IMR-90 (cell line): ENCODE data around the gene ERBB4.

Experiments used
- CEBPB ChIP-seq: IDR thresholded peaks from 2 replicates; pipeline ENCODE4 v1.6.1; 2012; ENCODE audit warnings: low read depth, low read length, improper control_type of control experiment
- FOS ChIP-seq: fragments of 150-350 bp; IDR thresholded peaks from 2 replicates; pipeline ENCODE4 v1.6.1; 2016; ENCODE audit warnings: low read depth, low read length
- MAZ ChIP-seq: IDR thresholded peaks from 2 replicates; pipeline ENCODE4 v1.6.1; 2012; ENCODE audit warnings: low read depth, mild to moderate bottlenecking, low read length, improper control_type of control experiment, moderate library complexity, borderline replicate concordance
- MXI1 ChIP-seq: IDR thresholded peaks from 2 replicates; pipeline ENCODE4 v1.6.1; 2012; ENCODE audit warnings: low read depth, mild to moderate bottlenecking, low read length, moderate library complexity, borderline replicate concordance
- NFE2L2 ChIP-seq: fragments of 150-350 bp; IDR thresholded peaks from 2 replicates; pipeline ENCODE4 v1.6.1; 2016; ENCODE audit warnings: low read depth, mild to moderate bottlenecking, low read length
- POLR2A ChIP-seq: IDR thresholded peaks from 2 replicates; pipeline ENCODE4 v1.6.1; 2012; ENCODE audit warnings: mild to moderate bottlenecking, low read depth, low read length
- RAD21 ChIP-seq: IDR thresholded peaks from 2 replicates; pipeline ENCODE4 v1.6.1; 2012; ENCODE audit warnings: low read length, improper control_type of control experiment
- RCOR1 ChIP-seq: IDR thresholded peaks from 2 replicates; pipeline ENCODE4 v1.6.1; 2012; ENCODE audit warnings: mild to moderate bottlenecking, low read length, improper control_type of control experiment; ENCODE audit not compliant: insufficient replicate concordance
- SMC3 ChIP-seq: fragments of 150-350 bp; IDR thresholded peaks from 2 replicates; pipeline ENCODE4 v1.6.1; 2016; ENCODE audit warnings: low read depth, mild to moderate bottlenecking, antibody characterized with exemption, low read length, moderate library complexity
- TF ChIP-seq, protein P1 (sequence below): conservative IDR thresholded peaks from 2 replicates; pipeline ENCODE4 v1.5.1; 2012; ENCODE audit warnings: mild to moderate bottlenecking, low read depth, low read length, improper control_type of control experiment
- TF ChIP-seq, protein P2 (sequence below): fragments of 150-350 bp; IDR thresholded peaks from 2 replicates; pipeline ENCODE4 v1.6.1; 2016; ENCODE audit warnings: low read depth, mild to moderate bottlenecking, low read length, moderate library complexity, borderline replicate concordance
- TF ChIP-seq, protein P3 (sequence below): fragments of 150-350 bp; IDR thresholded peaks from 2 replicates; pipeline ENCODE4 v1.6.1; 2017; ENCODE audit warnings: mild to moderate bottlenecking, antibody characterized with exemption, low read length, low read depth

GRCh38 chr2:212398316-212398715 is 140.3 kb downstream of the ERBB4 start:
- TF ChIP-seq FOS (no peak), CEBPB (no peak), POLR2A (no peak), MXI1 (no peak), NFE2L2 (no peak), RAD21 (no peak), RCOR1 (no peak), SMC3 (no peak), MAZ (no peak)
- TF ChIP-seq, protein P1, sequence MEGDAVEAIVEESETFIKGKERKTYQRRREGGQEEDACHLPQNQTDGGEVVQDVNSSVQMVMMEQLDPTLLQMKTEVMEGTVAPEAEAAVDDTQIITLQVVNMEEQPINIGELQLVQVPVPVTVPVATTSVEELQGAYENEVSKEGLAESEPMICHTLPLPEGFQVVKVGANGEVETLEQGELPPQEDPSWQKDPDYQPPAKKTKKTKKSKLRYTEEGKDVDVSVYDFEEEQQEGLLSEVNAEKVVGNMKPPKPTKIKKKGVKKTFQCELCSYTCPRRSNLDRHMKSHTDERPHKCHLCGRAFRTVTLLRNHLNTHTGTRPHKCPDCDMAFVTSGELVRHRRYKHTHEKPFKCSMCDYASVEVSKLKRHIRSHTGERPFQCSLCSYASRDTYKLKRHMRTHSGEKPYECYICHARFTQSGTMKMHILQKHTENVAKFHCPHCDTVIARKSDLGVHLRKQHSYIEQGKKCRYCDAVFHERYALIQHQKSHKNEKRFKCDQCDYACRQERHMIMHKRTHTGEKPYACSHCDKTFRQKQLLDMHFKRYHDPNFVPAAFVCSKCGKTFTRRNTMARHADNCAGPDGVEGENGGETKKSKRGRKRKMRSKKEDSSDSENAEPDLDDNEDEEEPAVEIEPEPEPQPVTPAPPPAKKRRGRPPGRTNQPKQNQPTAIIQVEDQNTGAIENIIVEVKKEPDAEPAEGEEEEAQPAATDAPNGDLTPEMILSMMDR = no peak
- TF ChIP-seq, protein P2, sequence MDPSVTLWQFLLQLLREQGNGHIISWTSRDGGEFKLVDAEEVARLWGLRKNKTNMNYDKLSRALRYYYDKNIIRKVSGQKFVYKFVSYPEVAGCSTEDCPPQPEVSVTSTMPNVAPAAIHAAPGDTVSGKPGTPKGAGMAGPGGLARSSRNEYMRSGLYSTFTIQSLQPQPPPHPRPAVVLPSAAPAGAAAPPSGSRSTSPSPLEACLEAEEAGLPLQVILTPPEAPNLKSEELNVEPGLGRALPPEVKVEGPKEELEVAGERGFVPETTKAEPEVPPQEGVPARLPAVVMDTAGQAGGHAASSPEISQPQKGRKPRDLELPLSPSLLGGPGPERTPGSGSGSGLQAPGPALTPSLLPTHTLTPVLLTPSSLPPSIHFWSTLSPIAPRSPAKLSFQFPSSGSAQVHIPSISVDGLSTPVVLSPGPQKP = no peak
- TF ChIP-seq, protein P3, sequence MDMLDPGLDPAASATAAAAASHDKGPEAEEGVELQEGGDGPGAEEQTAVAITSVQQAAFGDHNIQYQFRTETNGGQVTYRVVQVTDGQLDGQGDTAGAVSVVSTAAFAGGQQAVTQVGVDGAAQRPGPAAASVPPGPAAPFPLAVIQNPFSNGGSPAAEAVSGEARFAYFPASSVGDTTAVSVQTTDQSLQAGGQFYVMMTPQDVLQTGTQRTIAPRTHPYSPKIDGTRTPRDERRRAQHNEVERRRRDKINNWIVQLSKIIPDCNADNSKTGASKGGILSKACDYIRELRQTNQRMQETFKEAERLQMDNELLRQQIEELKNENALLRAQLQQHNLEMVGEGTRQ = no peak
